HepG2 (cell line): ENCODE measurements around the gene HOTAIR. TPM values are rescaled to one million over a fixed set of nuclear protein-coding genes. Genes with fewer than 3 reads are reported as not detected.

Experiments used
- CCAR2 ChIP-seq: fragments of 200-400 bp; formaldehyde crosslinking; optimal IDR thresholded peaks from 2 replicates; pipeline ENCODE3; 2018; ENCODE audit warnings: low read depth, mild to moderate bottlenecking, low read length, moderate library complexity
- DMAP1 ChIP-seq: IDR thresholded peaks from 2 replicates; pipeline ENCODE4 v1.6.1; 2016
- EP300 ChIP-seq, 3 experiments: sonication (generic) in 1 of 3; formaldehyde crosslinking in 1 of 3; IDR thresholded peaks; 2 replicates each; pipeline versions ENCODE4 v1.5.1 to v1.6.1; 2011 to 2020; ENCODE audit warnings: low read depth in 2 of 3, low read length in 2 of 3, borderline replicate concordance in 1 of 3, improper control_type of control experiment in 1 of 3, mild to moderate bottlenecking in 1 of 3, missing genetic modification reagents in 1 of 3, moderate library complexity in 1 of 3
- GABPB1 ChIP-seq: IDR thresholded peaks from 2 replicates; pipeline ENCODE4 v1.6.1; 2016; ENCODE audit warnings: mild to moderate bottlenecking, missing genetic modification reagents, moderate library complexity, missing compliant biosample characterization
- GPN1 ChIP-seq: sonication (generic); formaldehyde crosslinking; IDR thresholded peaks from 2 replicates; pipeline ENCODE4 v1.5.1; 2020; ENCODE audit warnings: missing genetic modification reagents, borderline replicate concordance
- HNRNPL ChIP-seq: fragments of 200-400 bp; formaldehyde crosslinking; IDR thresholded peaks from 2 replicates; pipeline ENCODE4 v1.6.1; 2017; ENCODE audit warnings: mild to moderate bottlenecking, low read depth, low read length
- KAT7 ChIP-seq: IDR thresholded peaks from 2 replicates; pipeline ENCODE4 v1.6.1; 2018; ENCODE audit warnings: borderline replicate concordance, missing compliant biosample characterization
- KAT8 ChIP-seq: IDR thresholded peaks from 2 replicates; pipeline ENCODE4 v1.6.1; 2016; ENCODE audit warnings: missing genetic modification reagents, missing compliant biosample characterization
- KDM2A ChIP-seq: sonication (generic); formaldehyde crosslinking; IDR thresholded peaks from 2 replicates; pipeline ENCODE4 v1.4.0; 2020; ENCODE audit warnings: low read depth, missing genetic modification reagents, borderline replicate concordance
- KDM5A ChIP-seq: fragments of 200-600 bp; sonication (generic); IDR thresholded peaks from 2 replicates; pipeline ENCODE4 v1.7.0; 2018; ENCODE audit warnings: antibody characterized with exemption, mild to moderate bottlenecking, low read length, borderline replicate concordance
- NR2C2 ChIP-seq: sonication (generic); formaldehyde crosslinking; IDR thresholded peaks from 2 replicates; pipeline ENCODE4 v1.4.0; 2020; ENCODE audit warnings: missing genetic modification reagents, mild to moderate bottlenecking, moderate library complexity, borderline replicate concordance
- RBAK ChIP-seq: sonication (generic); formaldehyde crosslinking; IDR thresholded peaks from 2 replicates; pipeline ENCODE4 v1.5.1; 2020; ENCODE audit warnings: mild to moderate bottlenecking, missing genetic modification reagents
- RCOR2 ChIP-seq: IDR thresholded peaks from 2 replicates; pipeline ENCODE4 v1.6.1; 2016; ENCODE audit warnings: missing biosample characterization, missing genetic modification reagents
- RNF2 ChIP-seq: fragments of 450-650 bp; conservative IDR thresholded peaks from 2 replicates; pipeline ENCODE4 v1.6.1; 2016; ENCODE audit warnings: low read depth
- SNAI1 ChIP-seq: sonication (generic); formaldehyde crosslinking; IDR thresholded peaks from 2 replicates; pipeline ENCODE4 v1.5.0; 2020; ENCODE audit warnings: mild to moderate bottlenecking, missing genetic modification reagents, borderline replicate concordance
- SOX5 ChIP-seq: IDR thresholded peaks from 2 replicates; pipeline ENCODE4 v1.6.1; 2016; ENCODE audit warnings: borderline replicate concordance
- YEATS2 ChIP-seq: sonication (generic); formaldehyde crosslinking; IDR thresholded peaks from 2 replicates; pipeline ENCODE4 v1.4.0; 2020; ENCODE audit warnings: missing genetic modification reagents, borderline replicate concordance
- ZC3H13 ChIP-seq: sonication (generic); formaldehyde crosslinking; IDR thresholded peaks from 2 replicates; pipeline ENCODE4 v1.8.1; 2023; ENCODE audit warnings: mild to moderate bottlenecking, missing genetic modification reagents, moderate library complexity
- ZC3H4 ChIP-seq: sonication (generic); formaldehyde crosslinking; IDR thresholded peaks from 2 replicates; pipeline ENCODE4 v1.4.0; 2020; ENCODE audit warnings: missing genetic modification reagents, borderline replicate concordance
- ZNF225 ChIP-seq: sonication (generic); formaldehyde crosslinking; IDR thresholded peaks from 2 replicates; pipeline ENCODE4 v1.4.0; 2020; ENCODE audit warnings: mild to moderate bottlenecking, missing genetic modification reagents
- ZNF546 ChIP-seq: sonication (generic); formaldehyde crosslinking; conservative IDR thresholded peaks from 2 replicates; pipeline ENCODE4 v1.8.1; 2023; ENCODE audit warnings: mild to moderate bottlenecking, missing genetic modification reagents
- ZNF766 ChIP-seq: sonication (generic); formaldehyde crosslinking; IDR thresholded peaks from 2 replicates; pipeline ENCODE4 v1.5.0; 2020; ENCODE audit warnings: missing genetic modification reagents, borderline replicate concordance
- polyA plus RNA-seq, 8 experiments: library from polyadenylated mRNA; depleted of rRNA in 3 of 8; stranded (reverse) in 7 of 8; unstranded in 1 of 8; fragments of >200 nt; fragmentation: Illumina TruSeq in 4 of 8; extraction: Trizol in 4 of 8; gene quantifications; 2 replicates each; pipeline versions ENCODE4 v1.2.1 to v1.2.3, GENCODE V29; 2011 to 2016; ENCODE audit warnings: low read depth in 4 of 8, missing spikeins in 1 of 8, mixed read lengths in 1 of 8; ENCODE audit not compliant: insufficient read depth in 1 of 8
- total RNA-seq, 5 experiments: library from RNA; depleted of rRNA; stranded (reverse); fragments of >200 nt; fragmentation: Illumina TruSeq; extraction: Trizol; gene quantifications; 2 replicates each; pipeline ENCODE4 v1.2.3, GENCODE V29; 2016; ENCODE audit warnings: low read depth in 1 of 5
- TF ChIP-seq, protein P1 (sequence below): sonication (generic); formaldehyde crosslinking; IDR thresholded peaks from 2 replicates; pipeline ENCODE4 v1.9.0; 2021; ENCODE audit warnings: missing genetic modification reagents, mild to moderate bottlenecking, borderline replicate concordance
- TF ChIP-seq, protein P2 (sequence below): sonication (generic); formaldehyde crosslinking; IDR thresholded peaks from 2 replicates; pipeline ENCODE4 v1.4.0; 2020; ENCODE audit warnings: missing genetic modification reagents
- TF ChIP-seq, protein P3 (sequence below): sonication (generic); formaldehyde crosslinking; IDR thresholded peaks from 2 replicates; pipeline ENCODE4 v1.9.0; 2022; ENCODE audit warnings: missing genetic modification reagents, mild to moderate bottlenecking, borderline replicate concordance
- TF ChIP-seq, protein P4 (sequence below): IDR thresholded peaks from 2 replicates; pipeline ENCODE4 v1.6.1; 2016; ENCODE audit warnings: control low read depth

HOTAIR gene
- total and polyA plus RNA-seq, 2 of the 13 experiments (the other 11 are each of a cell fraction or from before 2014, with no cell fraction given) = not detected

DNA sequence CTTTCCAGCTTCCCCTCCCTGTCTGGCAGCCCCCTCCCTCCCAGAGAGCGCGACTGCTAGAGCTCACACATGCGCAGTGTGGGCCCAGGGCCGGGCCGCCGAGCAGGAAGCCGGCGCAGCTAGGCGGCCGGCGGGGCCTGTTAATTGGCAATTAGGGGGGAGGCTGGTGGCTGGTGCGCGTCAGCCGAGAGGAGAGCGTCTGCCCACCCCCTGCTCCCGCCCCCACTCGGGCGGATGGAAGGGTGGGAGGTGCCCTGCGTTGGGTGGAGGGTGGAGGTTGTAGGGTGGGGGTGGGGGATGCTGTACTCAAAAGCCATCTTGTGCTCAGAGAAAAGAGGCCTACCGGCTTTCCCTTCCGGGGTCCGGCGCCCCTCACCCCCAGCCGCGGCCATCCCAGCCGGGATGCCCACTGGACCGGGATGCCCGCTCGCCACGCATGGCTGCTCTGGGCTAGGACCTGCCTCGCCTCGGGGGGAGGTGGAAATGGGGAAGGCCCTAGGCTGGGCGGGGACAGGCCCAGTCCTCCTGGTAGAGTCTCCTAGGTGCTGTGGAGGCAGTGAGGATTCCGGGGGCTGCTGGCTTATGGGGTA is 43.2 kb upstream of the HOTAIR start (continued):
- TF ChIP-seq, protein P1, sequence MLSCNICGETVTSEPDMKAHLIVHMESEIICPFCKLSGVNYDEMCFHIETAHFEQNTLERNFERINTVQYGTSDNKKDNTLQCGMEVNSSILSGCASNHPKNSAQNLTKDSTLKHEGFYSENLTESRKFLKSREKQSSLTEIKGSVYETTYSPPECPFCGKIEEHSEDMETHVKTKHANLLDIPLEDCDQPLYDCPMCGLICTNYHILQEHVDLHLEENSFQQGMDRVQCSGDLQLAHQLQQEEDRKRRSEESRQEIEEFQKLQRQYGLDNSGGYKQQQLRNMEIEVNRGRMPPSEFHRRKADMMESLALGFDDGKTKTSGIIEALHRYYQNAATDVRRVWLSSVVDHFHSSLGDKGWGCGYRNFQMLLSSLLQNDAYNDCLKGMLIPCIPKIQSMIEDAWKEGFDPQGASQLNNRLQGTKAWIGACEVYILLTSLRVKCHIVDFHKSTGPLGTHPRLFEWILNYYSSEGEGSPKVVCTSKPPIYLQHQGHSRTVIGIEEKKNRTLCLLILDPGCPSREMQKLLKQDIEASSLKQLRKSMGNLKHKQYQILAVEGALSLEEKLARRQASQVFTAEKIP (CRISPR knock-in tag) = no peak
- TF ChIP-seq HNRNPL (no peak), DMAP1 (CRISPR knock-in tag) (no peak), KDM5A (no peak), RCOR2 (CRISPR knock-in tag) (no peak), KAT7 (CRISPR knock-in tag) (no peak), ZC3H13 (no peak), RNF2 (no peak), SNAI1 (CRISPR knock-in tag) (no peak), ZNF546 (CRISPR knock-in tag) (no peak), SOX5 (CRISPR knock-in tag) (no peak), KAT8 (CRISPR knock-in tag) (peak; percentile 43; the same call in 1 of the 2 replicates), YEATS2 (CRISPR knock-in tag) (no peak), ZNF766 (CRISPR knock-in tag) (no peak), CCAR2 (no peak), ZC3H4 (CRISPR knock-in tag) (no peak), NR2C2 (no peak), GABPB1 (CRISPR knock-in tag) (peak; percentile 54; the same call in 1 of the 2 replicates), KDM2A (CRISPR knock-in tag) (no peak; the same call in 1 of the 2 replicates), EP300 (IDR thresholded peaks at IDR 0.05; ENCODE audit: low read depth in 2 of 2, low read length in 2 of 2) (no peak), EP300 (CRISPR knock-in tag; IDR thresholded peaks at IDR 0.05; ENCODE audit: borderline replicate concordance) (no peak), RBAK (CRISPR knock-in tag) (no peak), GPN1 (CRISPR knock-in tag) (no peak), ZNF225 (no peak)
- TF ChIP-seq, protein P2, sequence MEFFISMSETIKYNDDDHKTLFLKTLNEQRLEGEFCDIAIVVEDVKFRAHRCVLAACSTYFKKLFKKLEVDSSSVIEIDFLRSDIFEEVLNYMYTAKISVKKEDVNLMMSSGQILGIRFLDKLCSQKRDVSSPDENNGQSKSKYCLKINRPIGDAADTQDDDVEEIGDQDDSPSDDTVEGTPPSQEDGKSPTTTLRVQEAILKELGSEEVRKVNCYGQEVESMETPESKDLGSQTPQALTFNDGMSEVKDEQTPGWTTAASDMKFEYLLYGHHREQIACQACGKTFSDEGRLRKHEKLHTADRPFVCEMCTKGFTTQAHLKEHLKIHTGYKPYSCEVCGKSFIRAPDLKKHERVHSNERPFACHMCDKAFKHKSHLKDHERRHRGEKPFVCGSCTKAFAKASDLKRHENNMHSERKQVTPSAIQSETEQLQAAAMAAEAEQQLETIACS (CRISPR knock-in tag) = no peak
- TF ChIP-seq, protein P3, sequence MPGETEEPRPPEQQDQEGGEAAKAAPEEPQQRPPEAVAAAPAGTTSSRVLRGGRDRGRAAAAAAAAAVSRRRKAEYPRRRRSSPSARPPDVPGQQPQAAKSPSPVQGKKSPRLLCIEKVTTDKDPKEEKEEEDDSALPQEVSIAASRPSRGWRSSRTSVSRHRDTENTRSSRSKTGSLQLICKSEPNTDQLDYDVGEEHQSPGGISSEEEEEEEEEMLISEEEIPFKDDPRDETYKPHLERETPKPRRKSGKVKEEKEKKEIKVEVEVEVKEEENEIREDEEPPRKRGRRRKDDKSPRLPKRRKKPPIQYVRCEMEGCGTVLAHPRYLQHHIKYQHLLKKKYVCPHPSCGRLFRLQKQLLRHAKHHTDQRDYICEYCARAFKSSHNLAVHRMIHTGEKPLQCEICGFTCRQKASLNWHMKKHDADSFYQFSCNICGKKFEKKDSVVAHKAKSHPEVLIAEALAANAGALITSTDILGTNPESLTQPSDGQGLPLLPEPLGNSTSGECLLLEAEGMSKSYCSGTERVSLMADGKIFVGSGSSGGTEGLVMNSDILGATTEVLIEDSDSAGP (CRISPR knock-in tag) = peak; percentile 22; the same call in 1 of the 2 replicates
- TF ChIP-seq, protein P4, sequence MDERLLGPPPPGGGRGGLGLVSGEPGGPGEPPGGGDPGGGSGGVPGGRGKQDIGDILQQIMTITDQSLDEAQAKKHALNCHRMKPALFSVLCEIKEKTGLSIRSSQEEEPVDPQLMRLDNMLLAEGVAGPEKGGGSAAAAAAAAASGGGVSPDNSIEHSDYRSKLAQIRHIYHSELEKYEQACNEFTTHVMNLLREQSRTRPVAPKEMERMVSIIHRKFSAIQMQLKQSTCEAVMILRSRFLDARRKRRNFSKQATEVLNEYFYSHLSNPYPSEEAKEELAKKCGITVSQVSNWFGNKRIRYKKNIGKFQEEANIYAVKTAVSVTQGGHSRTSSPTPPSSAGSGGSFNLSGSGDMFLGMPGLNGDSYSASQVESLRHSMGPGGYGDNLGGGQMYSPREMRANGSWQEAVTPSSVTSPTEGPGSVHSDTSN (CRISPR knock-in tag) = no peak
